Neural progenitor cell (in vitro differentiated cells): Measurements from ENCODE around the gene LDLRAD4. TPM values are rescaled to one million over a fixed set of nuclear protein-coding genes. Genes with fewer than 3 reads are reported as not detected.

ENCODE experiments used
- DNase-seq: peaks from one replicate; pipeline ENCODE4 v3.0.0-alpha.2; 2016; ENCODE audit warnings: low spot score
- H2AFZ ChIP-seq: fragments of 200-600 bp; sonication (generic); replicated peaks from 2 replicates; pipeline ENCODE4 v1.6.1; 2016; ENCODE audit warnings: antibody characterized with exemption
- H3F3A ChIP-seq: fragments of 200-600 bp; sonication (generic); 2 replicates; pipeline ENCODE4 v1.6.1; 2016; ENCODE audit warnings: antibody characterized with exemption, low read depth
- H3K27ac ChIP-seq: fragments of 200-600 bp; sonication (generic); 2 replicates; pipeline ENCODE4 v1.5.1; 2016; ENCODE audit warnings: mild to moderate bottlenecking
- H3K27me3 ChIP-seq: fragments of 200-600 bp; sonication (generic); 2 replicates; pipeline ENCODE4 v1.6.1; 2016; ENCODE audit warnings: mild to moderate bottlenecking, moderate library complexity
- H3K36me3 ChIP-seq: fragments of 200-600 bp; sonication (generic); 2 replicates; pipeline ENCODE4 v1.5.1; 2016
- H3K4me1 ChIP-seq: fragments of 200-600 bp; sonication (generic); 2 replicates; pipeline ENCODE4 v1.6.1; 2016; ENCODE audit warnings: mixed run types
- H3K4me2 ChIP-seq: fragments of 200-600 bp; sonication (generic); 2 replicates; pipeline ENCODE4 v1.6.1; 2016
- H3K4me3 ChIP-seq: fragments of 200-600 bp; sonication (generic); 2 replicates; pipeline ENCODE4 v1.5.1; 2016
- H3K79me2 ChIP-seq: fragments of 200-600 bp; sonication (generic); 2 replicates; pipeline ENCODE4 v1.6.1; 2016; ENCODE audit warnings: low read depth
- H3K9ac ChIP-seq: fragments of 200-600 bp; sonication (generic); 2 replicates; pipeline ENCODE4 v1.6.1; 2016
- H3K9me3 ChIP-seq: fragments of 200-600 bp; sonication (generic); 2 replicates; pipeline ENCODE4 v1.5.1; 2016; ENCODE audit warnings: low read depth
- H4K20me1 ChIP-seq: fragments of 200-600 bp; sonication (generic); 2 replicates; pipeline ENCODE4 v1.6.1; 2016; ENCODE audit warnings: low read depth
- H3K27ac Mint-ChIP-seq: 3 replicates; pipeline ENCODE4 v1.8.0; 2021; ENCODE audit warnings: mixed read lengths
- H3K27me3 Mint-ChIP-seq: 2 replicates; pipeline ENCODE4 v1.8.0; 2022; ENCODE audit warnings: low read depth, mild to moderate bottlenecking, inconsistent platforms, moderate library complexity, mixed read lengths; ENCODE audit not compliant: insufficient read depth
- H3K36me3 Mint-ChIP-seq: 3 replicates; pipeline ENCODE4 v1.8.0; 2021; ENCODE audit warnings: mixed read lengths
- H3K4me1 Mint-ChIP-seq: 3 replicates; pipeline ENCODE4 v1.8.0; 2021; ENCODE audit warnings: mixed read lengths
- H3K4me3 Mint-ChIP-seq: 3 replicates; pipeline ENCODE4 v1.8.0; 2021; ENCODE audit warnings: mild to moderate bottlenecking, moderate library complexity, mixed read lengths
- H3K9me3 Mint-ChIP-seq: 3 replicates; pipeline ENCODE4 v1.8.0; 2020; ENCODE audit warnings: mixed read lengths
- CTCF ChIP-seq: fragments of 200-600 bp; sonication (generic); IDR thresholded peaks from 2 replicates; pipeline ENCODE4 v1.5.1; 2017; ENCODE audit warnings: antibody characterized with exemption, mild to moderate bottlenecking
- EZH2 ChIP-seq: fragments of 200-600 bp; sonication (generic); IDR thresholded peaks from 2 replicates; pipeline ENCODE4 v1.6.1; 2017; ENCODE audit warnings: antibody characterized with exemption, mild to moderate bottlenecking, moderate library complexity
- EZH2phosphoT487 ChIP-seq: fragments of 200-600 bp; sonication (generic); IDR thresholded peaks from 2 replicates; pipeline ENCODE4 v1.6.1; 2017; ENCODE audit warnings: antibody characterized with exemption
- total RNA-seq: library from RNA; depleted of rRNA; stranded (reverse); fragments of >200 nt; gene quantifications from 2 replicates; pipeline ENCODE4 v1.2.3, GENCODE V29; 2015; ENCODE audit warnings: low replicate concordance

Gene LDLRAD4
- total RNA-seq, 1 donor from 2014 or later = 0.65 TPM

- Histone ChIP-seq H3K36me3 (no peaks in the 10 kb centered on the region), H3K27me3 (peaks cover 36% of the 10 kb centered on the region), H3K4me2 (no peak overlapping the region), H3K9ac (no peak overlapping the region), H3K4me1 (peaks cover 11% of the 10 kb centered on the region), H3K79me2 (no peaks in the 10 kb centered on the region), H3K27ac (no peak overlapping the region), H3K9me3 (no peaks in the 10 kb centered on the region), H3K4me3 (no peak overlapping the region), H3F3A (no peaks in the 10 kb centered on the region), H2AFZ (no peak overlapping the region), H4K20me1 (no peaks in the 10 kb centered on the region)
- Mint-ChIP-seq H3K9me3 (no peaks in the 10 kb centered on the region), H3K4me1 (peaks cover 39% of the 10 kb centered on the region), H3K36me3 (no peaks in the 10 kb centered on the region), H3K27ac (no peak overlapping the region), H3K4me3 (no peak overlapping the region), H3K27me3 (peaks cover 10% of the 10 kb centered on the region)
- no peak for DNase-seq
- no peak for TF ChIP-seq EZH2
These were observed 151.4 kb downstream of the LDLRAD4 start for GRCh38 chr18:13369756-13370510.

GRCh38 chr18:13370995-13371625 is 152.6 kb downstream of the LDLRAD4 start:
- H3K9me3 Mint-ChIP-seq = no peaks in the 10 kb centered on the region
- no peak overlapping the region for H3K4me3 Mint-ChIP-seq
- H3K4me1 ChIP-seq = peaks cover 6% of the 10 kb centered on the region
- H3K27me3 ChIP-seq = peaks cover 24% of the 10 kb centered on the region
- TF ChIP-seq EZH2 (no peak), EZH2phosphoT487 (no peak), CTCF (no peak)
- no peak overlapping the region for H3K9ac ChIP-seq
- no peak overlapping the region for H3K27ac Mint-ChIP-seq
- no peaks in the 10 kb centered on the region for H3K36me3 Mint-ChIP-seq
- H3K27me3 Mint-ChIP-seq = peaks cover 10% of the 10 kb centered on the region
- no peaks in the 10 kb centered on the region for H3K9me3 ChIP-seq
- H3K4me3 ChIP-seq = no peak overlapping the region
- no peaks in the 10 kb centered on the region for H3F3A ChIP-seq
- H3K36me3 ChIP-seq = no peaks in the 10 kb centered on the region
- no peak overlapping the region for H2AFZ ChIP-seq
- no peak overlapping the region for H3K4me2 ChIP-seq
- no peaks in the 10 kb centered on the region for H4K20me1 ChIP-seq
- peaks cover 43% of the 10 kb centered on the region for H3K4me1 Mint-ChIP-seq
- no peak overlapping the region for H3K27ac ChIP-seq
- no peak for DNase-seq
- no peaks in the 10 kb centered on the region for H3K79me2 ChIP-seq

DNA sequence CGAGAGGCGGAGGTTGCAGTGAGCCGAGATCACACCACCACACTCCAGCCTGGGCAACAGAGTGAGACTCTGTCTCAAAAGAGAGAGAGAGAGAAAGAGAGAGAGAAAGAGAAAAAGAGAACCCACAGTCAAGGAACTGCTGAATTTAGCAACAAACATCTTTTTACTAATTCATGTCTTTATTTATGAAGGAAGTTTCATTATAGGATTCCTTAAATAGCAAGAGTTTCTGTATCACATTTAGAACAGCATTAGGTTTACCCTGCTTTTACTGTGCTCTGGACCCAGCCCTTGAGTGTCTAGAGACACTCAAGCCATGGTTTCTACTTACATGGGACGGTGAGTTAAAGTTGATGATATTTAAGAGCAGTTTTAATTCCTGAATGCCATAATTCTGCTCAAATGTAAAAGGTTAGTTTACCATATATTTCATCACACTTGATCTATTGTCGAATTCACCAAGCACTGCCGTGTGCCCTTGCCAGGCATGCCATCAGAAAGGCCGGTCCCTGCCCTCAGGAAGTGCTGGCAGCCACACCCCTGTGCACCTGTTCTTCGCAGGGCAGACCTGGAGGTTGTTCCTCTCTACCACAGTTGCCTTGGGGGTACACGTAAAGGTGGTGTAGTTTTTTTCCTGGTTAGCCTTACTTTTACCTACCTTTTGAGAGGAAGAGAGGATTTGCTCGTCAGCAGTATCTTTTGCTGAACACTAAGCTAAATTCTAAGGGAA is 153.3 kb downstream of the LDLRAD4 start:
- H3K36me3 Mint-ChIP-seq = no peaks in the 10 kb centered on the region
- H3K4me1 ChIP-seq = no peaks in the 10 kb centered on the region

More for the DNA sequence above, 153.3 kb downstream of the LDLRAD4 start:
- TF ChIP-seq EZH2phosphoT487 (no peak), EZH2 (no peak), CTCF (no peak)
- Mint-ChIP-seq H3K27me3 (peaks cover 10% of the 10 kb centered on the region), H3K27ac (no peak overlapping the region), H3K9me3 (no peaks in the 10 kb centered on the region), H3K4me3 (no peak overlapping the region), H3K4me1 (peaks cover 39% of the 10 kb centered on the region)
- Histone ChIP-seq H3K79me2 (no peaks in the 10 kb centered on the region), H3K36me3 (no peaks in the 10 kb centered on the region), H2AFZ (no peak overlapping the region), H3K9me3 (no peaks in the 10 kb centered on the region), H3F3A (no peaks in the 10 kb centered on the region), H4K20me1 (no peaks in the 10 kb centered on the region), H3K4me2 (no peak overlapping the region), H3K4me3 (no peak overlapping the region), H3K9ac (no peak overlapping the region), H3K27ac (no peak overlapping the region), H3K27me3 (peaks cover 17% of the 10 kb centered on the region)
- DNase-seq = no peak
